Chondrocyte (in vitro differentiated cells): ENCODE results near the gene TCP11L2. TPM values are rescaled to one million over a fixed set of nuclear protein-coding genes. Genes with fewer than 3 reads are reported as not detected.
A peak's percentile ranks its signal among the peaks of the same experiment; 100 is the strongest.

Experiments used
- DNase-seq: peaks from one replicate; pipeline ENCODE4 v3.0.0; 2021; ENCODE audit warnings: mixed read lengths, low spot score
- H3K27ac Mint-ChIP-seq: one replicate; pipeline ENCODE4 v1.8.0; 2021; ENCODE audit warnings: mild to moderate bottlenecking, moderate library complexity, mixed read lengths; ENCODE audit not compliant: unreplicated experiment
- H3K27me3 Mint-ChIP-seq: 2 replicates; pipeline ENCODE4 v1.8.0; 2021; ENCODE audit warnings: low read depth, mixed read lengths
- H3K36me3 Mint-ChIP-seq: 2 replicates; pipeline ENCODE4 v1.8.0; 2021; ENCODE audit warnings: low read depth, mixed read lengths
- H3K4me1 Mint-ChIP-seq: 2 replicates; pipeline ENCODE4 v1.8.0; 2021; ENCODE audit warnings: low read depth, mild to moderate bottlenecking, mixed read lengths
- H3K4me3 Mint-ChIP-seq: one replicate; pipeline ENCODE4 v1.8.0; 2021; ENCODE audit warnings: mild to moderate bottlenecking, moderate library complexity, mixed read lengths; ENCODE audit not compliant: unreplicated experiment
- H3K9me3 Mint-ChIP-seq: 2 replicates; pipeline ENCODE4 v1.8.0; 2021; ENCODE audit warnings: low read depth, mixed read lengths
- CTCF ChIP-seq: fragments of 200-600 bp; sonication (generic); IDR thresholded peaks from 2 replicates; pipeline ENCODE4 v1.5.0; 2021; ENCODE audit warnings: antibody characterized with exemption, mild to moderate bottlenecking, moderate library complexity
- total RNA-seq: library from RNA; stranded (reverse); gene quantifications from 3 replicates; pipeline ENCODE4 v1.2.1, GENCODE V29; 2021

The TCP11L2 gene
- total RNA-seq, 1 donor from 2014 or later: 31.2 TPM

- Mint-ChIP-seq H3K27me3 (no peaks in the 10 kb centered on the region), H3K36me3 (no peaks in the 10 kb centered on the region), H3K27ac (no peak overlapping the region), H3K4me3 (no peak overlapping the region), H3K4me1 (peaks cover 9% of the 10 kb centered on the region), H3K9me3 (no peaks in the 10 kb centered on the region)
- no peak for DNase-seq
- no peak for TF ChIP-seq CTCF
Measured at GRCh38 chr12:106353175-106353574, 50.6 kb downstream of the TCP11L2 start.

- H3K27ac Mint-ChIP-seq: peak within 1 kb of the TSS; percentile 96
- peak within 1 kb of the TSS; percentile 97 for H3K4me3 Mint-ChIP-seq
- H3K9me3 Mint-ChIP-seq: no peaks in the 10 kb centered on the region
- peak; percentile 98 for DNase-seq
- TF ChIP-seq CTCF: peak; percentile 93
- no peaks in the 10 kb centered on the region for H3K36me3 Mint-ChIP-seq
- H3K27me3 Mint-ChIP-seq: no peaks in the 10 kb centered on the region
- peaks cover 17% of the 10 kb centered on the region for H3K4me1 Mint-ChIP-seq
Measured at GRCh38 chr12:106357549-106358395, 55.2 kb downstream of the TCP11L2 start, which contains the start of gene POLR3B. Gene POLR3B, plus strand, starts transcription at chr12:106357748. Its CDS starts 132 bp downstream, at chr12:106357880.

DNA sequence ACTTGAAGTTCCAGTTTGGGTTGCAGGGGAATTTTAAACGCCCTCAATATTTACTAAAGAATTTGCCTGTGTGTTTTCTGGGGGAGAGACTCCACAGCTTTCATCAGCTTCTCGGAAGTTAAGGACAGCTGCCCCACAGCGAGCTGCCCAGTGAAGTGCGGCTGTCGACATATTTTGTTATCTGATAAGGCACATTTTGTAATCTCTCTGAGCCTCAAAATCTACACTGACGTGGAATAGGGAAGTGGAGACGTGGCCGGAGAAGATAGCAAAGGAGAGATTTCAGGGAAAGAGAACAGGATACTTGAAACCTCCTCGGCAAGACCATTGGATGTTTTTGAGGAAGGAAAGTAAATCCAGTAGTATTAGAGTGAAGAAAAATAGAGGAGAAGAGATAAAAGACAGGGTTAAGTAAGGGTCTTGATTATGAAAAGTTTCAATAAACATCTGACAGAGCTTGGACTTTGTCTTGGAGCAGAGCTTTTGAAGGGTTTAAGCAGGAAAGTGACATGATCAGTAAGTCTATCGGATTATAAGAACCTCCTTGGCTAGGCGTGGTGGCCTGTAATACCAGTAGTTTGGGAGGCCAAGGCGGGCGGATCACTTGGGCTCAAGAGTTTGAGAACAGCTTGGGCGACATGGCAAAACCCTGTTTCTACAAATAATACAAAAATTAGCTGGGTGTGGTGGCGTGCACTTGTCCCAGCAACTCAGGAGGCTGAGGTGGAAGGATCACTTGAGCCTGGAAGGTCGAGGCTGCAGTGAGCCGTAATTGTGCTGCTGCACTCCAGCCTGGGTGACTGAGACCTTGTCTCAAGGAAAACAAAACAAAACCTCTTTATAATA is 56.1 kb downstream of the TCP11L2 start:
- H3K4me1 Mint-ChIP-seq: peaks cover 17% of the 10 kb centered on the region
- no peak for DNase-seq
- H3K9me3 Mint-ChIP-seq: no peaks in the 10 kb centered on the region
- H3K36me3 Mint-ChIP-seq: no peaks in the 10 kb centered on the region
- H3K27ac Mint-ChIP-seq: peak overlapping the region; percentile 96
- H3K27me3 Mint-ChIP-seq: no peaks in the 10 kb centered on the region
- peak overlapping the region; percentile 97 for H3K4me3 Mint-ChIP-seq
- no peak for TF ChIP-seq CTCF

DNA sequence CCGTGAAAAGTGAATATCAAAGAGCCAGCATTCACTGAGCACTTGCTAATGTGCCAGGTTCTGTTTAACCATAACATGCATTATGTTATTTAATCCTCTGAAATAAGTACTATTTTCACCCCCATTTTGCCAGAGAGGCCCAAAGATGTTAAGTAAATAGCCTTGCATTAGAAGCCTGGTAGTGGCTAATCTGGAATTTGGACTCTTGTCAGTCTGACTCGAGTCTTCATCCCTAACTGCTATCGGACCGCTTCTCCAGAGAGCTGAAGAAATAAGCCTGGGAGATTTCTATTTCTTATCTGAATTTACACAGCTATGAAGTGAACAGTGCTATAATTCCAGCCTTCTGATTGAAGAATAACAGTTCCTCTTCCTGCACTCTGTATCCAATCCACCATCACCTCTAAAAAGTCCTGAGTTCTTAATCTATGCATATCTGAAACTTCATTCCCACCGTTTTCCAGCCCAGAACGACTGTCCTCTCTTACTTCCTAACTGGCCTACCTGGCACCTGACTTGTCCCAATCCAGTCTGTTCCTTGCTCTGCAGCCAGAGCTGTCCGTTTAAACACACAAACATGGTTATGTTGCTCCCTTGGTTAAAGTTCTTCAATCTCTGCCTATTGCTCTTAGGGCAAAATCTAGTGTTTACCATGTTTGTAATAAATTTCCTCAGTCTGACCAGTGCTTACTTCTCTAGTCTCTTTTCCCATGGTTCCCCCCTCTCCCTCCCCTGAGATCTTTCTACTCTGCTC is 57.3 kb downstream of the TCP11L2 start:
- Mint-ChIP-seq H3K27me3 (no peaks in the 10 kb centered on the region), H3K27ac (no peak overlapping the region), H3K36me3 (no peaks in the 10 kb centered on the region), H3K4me3 (no peak overlapping the region), H3K4me1 (peaks cover 17% of the 10 kb centered on the region), H3K9me3 (no peaks in the 10 kb centered on the region)
- no peak for DNase-seq
- TF ChIP-seq CTCF: no peak
